GM12801 (cell line): Measurements from ENCODE around the gene NUDT16L1.

ENCODE experiments used
- TF ChIP-seq, protein P1 (sequence below): IDR thresholded peaks from one replicate; pipeline ENCODE4 v1.5.1; 2011; ENCODE audit warnings: control low read depth; ENCODE audit not compliant: insufficient read length; ENCODE audit errors: extremely low read depth

NUDT16L1 gene

DNA sequence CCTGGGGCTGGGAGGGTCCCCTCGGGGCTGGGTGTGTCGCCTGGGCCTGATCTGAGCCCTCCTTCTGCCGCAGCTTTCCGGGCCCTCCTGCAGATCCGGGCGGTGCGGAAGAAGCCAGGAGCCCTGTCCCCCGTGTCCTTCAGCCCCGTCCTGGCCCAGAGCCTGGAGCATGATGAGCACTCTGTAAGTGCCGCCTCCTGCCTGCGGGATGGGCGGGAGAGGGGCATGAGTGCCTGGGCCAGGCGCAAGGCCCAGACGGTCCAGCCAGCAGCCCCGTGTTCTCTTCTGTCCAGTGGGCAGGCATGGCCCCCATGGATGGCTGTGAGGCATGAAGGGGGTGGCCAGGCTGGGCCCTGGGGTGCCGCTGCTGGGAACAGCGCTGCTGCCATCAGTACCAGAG lies 16.0 kb upstream of the NUDT16L1 start:
- TF ChIP-seq, protein P1, sequence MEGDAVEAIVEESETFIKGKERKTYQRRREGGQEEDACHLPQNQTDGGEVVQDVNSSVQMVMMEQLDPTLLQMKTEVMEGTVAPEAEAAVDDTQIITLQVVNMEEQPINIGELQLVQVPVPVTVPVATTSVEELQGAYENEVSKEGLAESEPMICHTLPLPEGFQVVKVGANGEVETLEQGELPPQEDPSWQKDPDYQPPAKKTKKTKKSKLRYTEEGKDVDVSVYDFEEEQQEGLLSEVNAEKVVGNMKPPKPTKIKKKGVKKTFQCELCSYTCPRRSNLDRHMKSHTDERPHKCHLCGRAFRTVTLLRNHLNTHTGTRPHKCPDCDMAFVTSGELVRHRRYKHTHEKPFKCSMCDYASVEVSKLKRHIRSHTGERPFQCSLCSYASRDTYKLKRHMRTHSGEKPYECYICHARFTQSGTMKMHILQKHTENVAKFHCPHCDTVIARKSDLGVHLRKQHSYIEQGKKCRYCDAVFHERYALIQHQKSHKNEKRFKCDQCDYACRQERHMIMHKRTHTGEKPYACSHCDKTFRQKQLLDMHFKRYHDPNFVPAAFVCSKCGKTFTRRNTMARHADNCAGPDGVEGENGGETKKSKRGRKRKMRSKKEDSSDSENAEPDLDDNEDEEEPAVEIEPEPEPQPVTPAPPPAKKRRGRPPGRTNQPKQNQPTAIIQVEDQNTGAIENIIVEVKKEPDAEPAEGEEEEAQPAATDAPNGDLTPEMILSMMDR, result no peak

DNA sequence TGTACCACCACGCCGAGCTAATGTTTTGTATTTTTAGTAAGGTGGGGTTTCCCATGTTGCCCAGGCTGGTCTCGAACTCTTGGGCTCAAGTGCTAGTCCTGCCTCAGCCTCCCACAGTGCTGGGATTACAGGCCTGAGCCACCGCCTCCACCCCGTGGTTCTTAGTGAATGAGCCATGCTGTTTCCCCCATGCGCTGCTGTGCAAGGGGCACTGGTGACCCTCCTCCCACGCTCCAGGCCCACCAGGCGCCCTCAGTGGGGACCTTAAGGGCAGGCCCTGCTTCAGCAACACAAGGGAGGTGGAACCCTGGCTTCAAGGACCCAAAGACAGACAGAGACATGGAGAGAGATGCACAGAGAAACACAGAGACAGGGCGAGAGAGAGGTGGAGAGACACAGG lies 15.4 kb upstream of the NUDT16L1 start:
- TF ChIP-seq, protein P1, result no peak

DNA sequence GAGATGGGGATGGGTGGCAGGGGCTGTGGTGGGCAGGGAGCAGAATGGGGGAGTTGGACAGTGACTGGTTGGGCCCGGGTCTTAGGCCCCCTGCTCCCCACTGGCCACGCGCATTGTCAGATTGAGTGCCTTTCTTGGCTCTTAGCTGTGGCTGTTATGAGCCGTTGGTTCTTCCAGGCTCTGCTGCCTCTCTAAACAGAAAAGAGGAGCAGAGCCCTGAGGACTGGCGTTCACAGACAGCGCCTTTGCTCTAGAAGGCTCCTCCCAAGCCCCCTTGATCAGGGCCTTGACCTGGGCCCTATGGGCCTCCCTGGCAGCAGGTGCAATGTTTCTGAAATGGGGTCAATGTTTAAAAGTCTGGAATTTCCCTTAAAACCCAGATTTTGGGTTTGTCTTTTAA lies 14.8 kb upstream of the NUDT16L1 start:
- TF ChIP-seq, protein P1, result no peak

DNA sequence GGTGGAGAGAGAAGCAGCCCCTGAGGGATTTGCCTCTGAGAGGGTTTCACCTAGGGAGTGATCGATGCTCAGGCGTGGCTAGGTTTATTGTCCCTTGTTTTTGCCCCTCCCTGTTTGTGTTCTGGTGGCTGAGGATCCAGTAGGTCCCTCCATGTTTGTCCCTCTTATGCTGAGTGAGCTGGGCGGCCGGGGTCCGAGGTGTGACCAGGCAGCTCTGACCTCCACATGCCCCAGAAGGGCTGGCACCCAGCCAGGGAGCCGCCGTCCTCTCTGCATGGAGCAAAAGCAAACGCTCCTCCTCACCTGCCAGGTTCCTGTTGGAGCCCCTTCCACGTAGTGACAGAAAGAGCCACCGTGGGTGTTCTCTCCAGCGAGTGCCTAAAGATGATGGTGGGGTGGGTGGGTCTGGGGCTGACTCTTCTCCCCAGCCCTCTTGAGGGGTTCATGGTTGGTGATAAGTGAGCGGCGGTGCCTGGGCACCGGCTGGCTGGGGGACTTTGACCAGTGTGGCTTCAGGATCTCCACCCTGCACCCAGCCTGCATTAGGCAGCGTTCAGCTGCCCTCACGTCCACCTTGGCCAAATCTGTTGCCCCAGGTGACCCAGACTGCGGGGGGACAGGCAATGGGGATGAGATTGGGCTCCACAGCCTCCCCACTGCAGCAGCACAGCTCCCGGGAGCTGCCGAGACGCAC lies 14.1 kb upstream of the NUDT16L1 start:
- TF ChIP-seq, protein P1, result no peak

DNA sequence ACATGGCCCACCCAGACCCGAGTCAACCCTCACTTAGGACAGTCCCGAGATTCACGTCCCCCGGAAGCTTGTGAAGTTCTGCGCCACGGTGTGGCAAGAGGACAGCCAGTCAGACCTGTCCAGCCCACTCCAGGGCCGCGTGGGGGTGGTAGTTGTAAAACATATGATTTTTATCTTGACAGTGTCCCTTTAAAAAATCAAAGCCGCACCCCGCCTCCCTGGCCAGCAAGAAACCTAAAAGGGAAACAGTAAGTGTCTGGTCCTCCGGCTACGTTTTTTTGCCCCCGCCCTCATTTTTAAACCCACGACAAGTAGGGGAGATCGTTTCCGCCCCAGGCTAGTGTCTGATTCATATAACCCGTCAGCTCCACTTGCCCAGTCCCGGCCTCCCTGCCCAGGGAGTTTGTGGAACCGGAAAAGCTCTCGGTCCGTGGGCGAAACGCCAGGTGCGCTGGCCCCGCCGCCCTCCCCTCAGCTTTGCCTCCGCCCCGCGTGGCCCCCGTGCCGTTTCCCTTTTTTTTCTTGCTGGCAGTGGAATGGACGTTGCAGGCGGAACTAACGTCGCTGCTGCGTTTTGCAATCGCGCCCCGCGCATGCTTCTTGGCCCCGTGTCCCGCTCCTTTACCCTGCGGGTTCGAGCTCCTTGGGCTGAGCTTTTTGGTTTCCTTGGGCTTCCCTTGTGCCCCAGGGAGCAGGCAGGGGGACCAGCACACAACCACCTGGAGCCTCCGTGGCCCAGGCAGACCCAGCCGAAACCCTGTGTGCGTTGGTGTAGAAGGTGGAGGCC lies 13.3 kb upstream of the NUDT16L1 start:
- TF ChIP-seq, protein P1, result no peak

DNA sequence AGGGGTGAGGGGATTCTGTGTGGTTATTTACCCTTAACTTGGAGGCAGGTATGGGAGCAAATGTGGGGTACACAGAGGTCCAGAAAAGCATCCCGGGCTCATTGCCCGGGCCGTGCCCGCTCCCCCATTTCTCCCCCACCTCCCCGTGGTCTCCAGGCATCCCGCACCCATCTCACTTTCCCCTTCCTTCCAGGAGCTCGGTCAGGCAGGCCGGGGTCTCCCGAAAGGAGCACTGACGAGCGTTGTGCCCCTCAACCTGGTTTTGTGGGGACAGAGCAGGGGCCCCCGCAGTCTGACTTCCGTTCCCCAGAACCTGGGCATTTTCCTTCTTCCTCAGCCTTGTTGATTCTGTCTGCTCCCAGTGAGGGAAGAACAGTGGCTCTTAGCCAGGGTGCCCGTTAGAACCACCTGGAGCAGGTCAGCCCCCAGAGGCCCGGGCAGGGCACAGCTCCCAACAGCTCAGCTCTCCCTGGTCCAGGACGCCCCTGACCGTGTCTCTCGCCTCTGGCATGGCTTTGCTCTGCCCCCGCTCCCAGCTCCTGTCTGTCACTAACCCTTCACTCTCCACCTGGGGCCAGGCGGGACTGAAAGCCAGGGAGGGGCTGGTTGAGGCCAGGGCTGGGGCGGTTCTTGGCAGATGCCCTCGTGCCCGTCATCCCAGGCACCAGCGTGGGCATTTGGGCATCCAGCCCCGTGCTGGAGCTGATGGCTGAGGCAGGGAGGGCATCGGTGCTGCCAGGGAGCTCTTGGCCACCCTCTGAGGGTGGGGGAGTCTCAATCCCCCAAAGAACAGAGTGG lies 12.5 kb upstream of the NUDT16L1 start:
- TF ChIP-seq, protein P1, result no peak

DNA sequence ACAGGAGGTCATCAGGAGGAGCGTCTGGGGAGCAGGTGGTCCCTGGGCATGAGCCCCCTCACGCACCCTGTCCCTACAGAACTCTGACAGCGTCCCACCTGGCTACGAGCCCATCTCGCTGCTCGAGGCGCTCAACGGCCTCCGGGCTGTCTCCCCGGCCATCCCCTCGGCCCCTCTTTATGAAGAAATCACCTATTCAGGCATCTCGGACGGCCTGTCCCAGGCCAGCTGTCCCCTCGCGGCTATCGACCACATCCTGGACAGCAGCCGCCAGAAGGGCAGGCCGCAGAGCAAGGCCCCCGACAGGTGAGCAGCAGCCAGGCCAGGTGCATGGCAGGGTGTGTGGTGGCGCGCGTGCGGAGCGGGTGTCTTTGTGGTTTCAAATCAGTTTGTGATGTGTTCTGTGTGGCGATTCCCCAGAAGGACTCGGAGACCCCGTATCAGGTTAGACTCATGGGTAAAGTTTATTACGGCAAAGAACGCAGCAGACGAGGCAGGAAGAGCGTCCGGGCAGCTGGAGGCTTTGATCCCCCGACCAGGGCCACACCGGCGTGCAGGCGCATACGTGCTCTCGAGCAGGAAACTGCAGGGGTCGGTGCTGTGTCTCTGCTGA lies 11.8 kb upstream of the NUDT16L1 start:
- TF ChIP-seq, protein P1, result no peak
